ENCODE measurements around the gene BIRC6. TPM values are rescaled to one million over a fixed set of nuclear protein-coding genes. Genes with fewer than 3 reads are reported as not detected.

Gene BIRC6
- total RNA-seq, 1 donor from 2014 or later, result 88.3 TPM

DNA sequence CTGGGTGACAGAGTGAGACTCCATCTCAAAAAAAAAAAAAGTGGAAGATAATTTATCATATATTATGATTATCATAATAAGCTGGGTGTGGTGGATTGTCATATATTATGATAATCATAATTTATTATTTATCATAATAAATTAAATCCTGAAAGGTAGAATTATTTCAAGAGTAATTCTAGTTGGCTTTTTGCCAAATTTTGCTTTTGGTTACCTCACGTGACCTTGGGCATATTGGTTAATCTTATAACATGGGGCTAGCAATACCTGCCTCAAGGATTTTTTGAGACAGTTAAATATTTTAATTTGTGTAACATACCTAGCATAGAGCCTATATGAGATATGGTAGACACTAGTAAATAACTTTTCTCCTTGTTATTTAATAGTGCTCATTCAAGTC, 159.7 kb downstream of the BIRC6 start:
- ATAC-seq (no peak), DNase-seq (no peak)
- H3K36me3 ChIP-seq, result peaks cover 89% of the 10 kb centered on the region
- intact Hi-C loops (cut with DNase I), result no loop called here
- no peak overlapping the region for H3K27ac ChIP-seq
- TF ChIP-seq, protein P1, sequence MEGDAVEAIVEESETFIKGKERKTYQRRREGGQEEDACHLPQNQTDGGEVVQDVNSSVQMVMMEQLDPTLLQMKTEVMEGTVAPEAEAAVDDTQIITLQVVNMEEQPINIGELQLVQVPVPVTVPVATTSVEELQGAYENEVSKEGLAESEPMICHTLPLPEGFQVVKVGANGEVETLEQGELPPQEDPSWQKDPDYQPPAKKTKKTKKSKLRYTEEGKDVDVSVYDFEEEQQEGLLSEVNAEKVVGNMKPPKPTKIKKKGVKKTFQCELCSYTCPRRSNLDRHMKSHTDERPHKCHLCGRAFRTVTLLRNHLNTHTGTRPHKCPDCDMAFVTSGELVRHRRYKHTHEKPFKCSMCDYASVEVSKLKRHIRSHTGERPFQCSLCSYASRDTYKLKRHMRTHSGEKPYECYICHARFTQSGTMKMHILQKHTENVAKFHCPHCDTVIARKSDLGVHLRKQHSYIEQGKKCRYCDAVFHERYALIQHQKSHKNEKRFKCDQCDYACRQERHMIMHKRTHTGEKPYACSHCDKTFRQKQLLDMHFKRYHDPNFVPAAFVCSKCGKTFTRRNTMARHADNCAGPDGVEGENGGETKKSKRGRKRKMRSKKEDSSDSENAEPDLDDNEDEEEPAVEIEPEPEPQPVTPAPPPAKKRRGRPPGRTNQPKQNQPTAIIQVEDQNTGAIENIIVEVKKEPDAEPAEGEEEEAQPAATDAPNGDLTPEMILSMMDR (IDR thresholded peaks at IDR 0.05), result no peak
- H3K4me3 ChIP-seq, result no peak overlapping the region
- no peaks in the 10 kb centered on the region for H3K4me1 ChIP-seq
- no peaks in the 10 kb centered on the region for H3K27me3 ChIP-seq (ENCODE audit: low read depth)
- no peaks in the 10 kb centered on the region for H3K9me3 ChIP-seq

DNA sequence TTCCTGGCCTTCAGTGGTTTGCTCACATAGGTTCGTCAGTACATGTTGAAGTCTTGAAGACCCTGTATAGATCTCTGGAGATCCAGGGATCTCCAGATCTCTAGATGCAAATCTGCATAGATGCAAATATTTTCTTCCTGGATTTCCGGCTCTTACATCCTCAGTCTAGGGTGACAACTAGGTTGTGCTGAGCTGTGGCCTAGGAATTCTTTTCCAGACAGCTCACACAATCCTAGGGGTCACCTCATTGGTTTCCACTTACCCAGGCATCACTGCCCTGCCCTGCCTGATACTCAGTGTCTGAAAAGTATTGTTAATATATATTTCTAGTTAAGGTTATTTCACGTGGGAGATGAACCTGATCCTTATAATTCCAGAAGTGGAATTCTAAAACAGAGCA, 165.9 kb downstream of the BIRC6 start:
- Histone ChIP-seq H3K27ac (no peak overlapping the region), H3K27me3 (ENCODE audit: low read depth) (no peaks in the 10 kb centered on the region), H3K9me3 (no peaks in the 10 kb centered on the region), H3K4me1 (no peaks in the 10 kb centered on the region), H3K36me3 (peaks cover 91% of the 10 kb centered on the region), H3K4me3 (no peak overlapping the region)
- intact Hi-C loops (cut with DNase I), result no loop called here
- DNase-seq (no peak), ATAC-seq (no peak)
- TF ChIP-seq, protein P1 (IDR thresholded peaks at IDR 0.05), result no peak

DNA sequence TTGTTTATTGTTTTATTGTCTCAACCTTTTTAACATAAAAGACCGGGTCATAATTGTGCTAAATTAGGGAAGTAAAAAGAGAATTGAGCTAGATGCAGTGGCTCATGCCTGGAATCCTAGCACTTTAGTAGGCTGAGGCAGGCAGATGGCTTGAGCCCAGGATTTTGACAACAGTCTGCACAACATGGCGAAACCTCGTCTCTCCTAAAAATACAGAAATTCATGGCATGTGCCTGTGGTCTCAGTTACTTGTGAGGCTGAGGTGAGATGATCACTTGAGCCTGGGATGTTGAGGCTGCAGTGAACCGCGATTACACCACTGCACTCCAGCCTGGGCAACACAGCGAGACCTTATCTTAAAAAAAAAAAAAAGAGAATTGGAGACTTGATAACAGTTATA, 166.9 kb downstream of the BIRC6 start:
- Histone ChIP-seq H3K4me1 (no peaks in the 10 kb centered on the region), H3K27me3 (ENCODE audit: low read depth) (no peaks in the 10 kb centered on the region), H3K4me3 (no peak overlapping the region), H3K9me3 (no peaks in the 10 kb centered on the region), H3K27ac (no peak overlapping the region), H3K36me3 (peaks cover 91% of the 10 kb centered on the region)
- ATAC-seq, result no peak
- intact Hi-C loops (cut with DNase I), result no loop called here
- no peak for DNase-seq
- TF ChIP-seq, protein P1 (IDR thresholded peaks at IDR 0.05), result no peak

DNA sequence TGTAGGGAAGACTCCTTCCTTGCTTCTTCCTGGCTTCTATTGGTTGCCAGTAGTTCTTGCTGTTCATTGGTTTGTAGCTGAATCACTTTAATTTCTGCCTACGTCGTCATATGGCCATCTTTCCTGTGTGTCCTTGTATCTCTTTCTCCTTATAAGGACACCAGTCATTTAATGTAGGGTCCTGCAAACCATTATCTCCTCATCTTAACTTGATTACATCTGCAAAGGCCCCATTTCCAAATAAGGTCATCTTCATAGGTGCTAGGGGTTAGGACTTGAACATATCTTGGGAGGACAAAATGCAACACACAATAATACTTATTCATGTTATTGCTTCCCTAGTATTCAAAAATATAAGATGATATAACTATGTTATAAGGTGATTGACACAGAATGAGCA, 175.5 kb downstream of the BIRC6 start:
- H3K27ac ChIP-seq, result no peak overlapping the region
- intact Hi-C loops (cut with DNase I), result no loop called here
- no peaks in the 10 kb centered on the region for H3K27me3 ChIP-seq (ENCODE audit: low read depth)
- no peaks in the 10 kb centered on the region for H3K9me3 ChIP-seq
- no peak for ATAC-seq
- TF ChIP-seq, protein P1 (IDR thresholded peaks at IDR 0.05), result no peak
- H3K4me1 ChIP-seq, result no peaks in the 10 kb centered on the region
- no peak overlapping the region for H3K4me3 ChIP-seq
- no peak for DNase-seq
- H3K36me3 ChIP-seq, result peaks cover 58% of the 10 kb centered on the region

DNA sequence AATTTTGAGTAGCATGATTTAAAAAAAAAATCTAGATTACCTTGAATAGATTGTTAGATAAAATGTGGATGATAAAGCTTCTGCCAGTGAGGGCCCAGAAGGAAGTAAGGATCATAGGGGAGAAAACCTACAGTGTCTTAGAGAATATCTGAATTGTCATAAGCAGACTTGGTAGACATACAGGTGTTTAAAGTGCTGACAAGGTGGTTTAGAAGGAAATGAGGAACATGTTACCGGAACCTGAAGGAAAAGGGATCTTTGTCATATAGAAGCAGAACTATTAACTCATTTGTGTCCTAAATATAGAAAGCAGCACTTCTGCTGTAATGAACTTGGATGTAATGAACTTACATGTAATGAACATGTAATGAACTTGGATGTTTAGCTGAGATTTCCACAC, 176.1 kb downstream of the BIRC6 start:
- DNase-seq, result no peak
- no peak for ATAC-seq
- Histone ChIP-seq H3K27ac (no peak overlapping the region), H3K9me3 (no peaks in the 10 kb centered on the region), H3K4me1 (no peaks in the 10 kb centered on the region), H3K27me3 (ENCODE audit: low read depth) (no peaks in the 10 kb centered on the region), H3K36me3 (peaks cover 57% of the 10 kb centered on the region), H3K4me3 (no peak overlapping the region)
- intact Hi-C loops (cut with DNase I), result no loop called here
- TF ChIP-seq, protein P1 (IDR thresholded peaks at IDR 0.05), result no peak

DNA sequence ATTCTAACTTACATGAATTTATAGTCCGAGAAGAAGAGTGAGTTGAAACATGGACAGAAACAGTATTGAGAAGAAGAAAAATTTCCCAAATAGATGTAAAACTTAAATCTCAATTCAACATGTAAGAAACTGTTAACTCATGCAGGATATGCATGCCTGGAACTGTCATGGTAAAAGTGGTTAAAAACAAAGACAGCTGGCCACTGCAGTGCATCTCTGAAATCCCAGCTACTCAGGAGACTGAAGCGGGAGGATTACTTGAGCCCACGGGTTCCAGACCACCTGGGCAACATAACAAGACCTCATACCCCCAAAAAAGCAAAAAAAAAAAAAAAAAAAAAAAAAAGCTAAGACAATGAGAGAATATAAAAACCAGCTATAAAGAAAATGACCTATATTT, 178.0 kb downstream of the BIRC6 start:
- Histone ChIP-seq H3K9me3 (no peaks in the 10 kb centered on the region), H3K4me3 (no peak overlapping the region), H3K27ac (no peak overlapping the region), H3K4me1 (no peaks in the 10 kb centered on the region), H3K27me3 (ENCODE audit: low read depth) (no peaks in the 10 kb centered on the region), H3K36me3 (peaks cover 42% of the 10 kb centered on the region)
- DNase-seq, result no peak
- TF ChIP-seq, protein P1 (IDR thresholded peaks at IDR 0.05), result no peak
- intact Hi-C loops (cut with DNase I), result no loop called here
- ATAC-seq, result no peak

Measured in lower lobe of right lung (tissue), 2 donors.